DOHH2 (cell line): Measurements from ENCODE around the gene ESYT2.

ENCODE experiments used
- H3F3A ChIP-seq: fragments of 200-600 bp; sonication (generic), shearing (Covaris generic); 2 replicates; pipeline ENCODE4 v1.6.0; 2016; ENCODE audit warnings: antibody characterized with exemption, mild to moderate bottlenecking; ENCODE audit not compliant: control insufficient read depth, insufficient read depth
- H3K27ac ChIP-seq: fragments of 200-600 bp; sonication (generic); 2 replicates; pipeline ENCODE4 v1.5.1; 2014; ENCODE audit warnings: low read depth, mild to moderate bottlenecking, low read length, moderate library complexity
- H3K27me3 ChIP-seq: fragments of 200-600 bp; sonication (generic); 2 replicates; pipeline ENCODE4 v1.6.1; 2014; ENCODE audit warnings: mild to moderate bottlenecking, low read length, mixed read lengths; ENCODE audit not compliant: control insufficient read depth
- H3K36me3 ChIP-seq: fragments of 200-600 bp; sonication (generic); 2 replicates; pipeline ENCODE4 v1.6.1; 2014; ENCODE audit warnings: mild to moderate bottlenecking, low read length, moderate library complexity, mixed read lengths; ENCODE audit not compliant: control insufficient read depth
- H3K4me1 ChIP-seq: fragments of 200-600 bp; sonication (generic); 2 replicates; pipeline ENCODE4 v1.6.1; 2014; ENCODE audit warnings: mild to moderate bottlenecking, low read length, mixed read lengths; ENCODE audit not compliant: control insufficient read depth
- H3K4me2 ChIP-seq: fragments of 200-600 bp; sonication (generic); 2 replicates; pipeline ENCODE4 v1.6.0; 2014; ENCODE audit warnings: mild to moderate bottlenecking, low read length, moderate library complexity
- H3K4me3 ChIP-seq: fragments of 200-600 bp; sonication (generic); 2 replicates; pipeline ENCODE4 v1.5.1; 2014; ENCODE audit warnings: mild to moderate bottlenecking, low read length, mixed read lengths
- H3K79me2 ChIP-seq: fragments of 200-600 bp; sonication (generic); 2 replicates; pipeline ENCODE4 v1.6.1; 2014; ENCODE audit warnings: mild to moderate bottlenecking, low read length, mixed read lengths; ENCODE audit not compliant: control insufficient read depth
- H3K9me2 ChIP-seq: fragments of 200-600 bp; sonication (generic); replicated peaks from 2 replicates; pipeline ENCODE4 v1.6.1; 2014; ENCODE audit warnings: mild to moderate bottlenecking, low read length, mixed read lengths; ENCODE audit not compliant: control insufficient read depth
- H3K9me3 ChIP-seq: fragments of 200-600 bp; sonication (generic); 2 replicates; pipeline ENCODE4 v1.6.1; 2014; ENCODE audit warnings: antibody characterized with exemption, low read length, mixed read lengths; ENCODE audit not compliant: control insufficient read depth, insufficient read depth
- H4K20me1 ChIP-seq: fragments of 200-600 bp; sonication (generic); 2 replicates; pipeline ENCODE4 v1.6.0; 2014; ENCODE audit warnings: low read depth, mild to moderate bottlenecking, antibody characterized with exemption, low read length, moderate library complexity; ENCODE audit not compliant: control insufficient read depth, insufficient read depth
- EZH2phosphoT487 ChIP-seq: fragments of 200-600 bp; sonication (generic); IDR thresholded peaks from 2 replicates; pipeline ENCODE4 v1.6.1; 2017; ENCODE audit warnings: borderline replicate concordance, mild to moderate bottlenecking, antibody characterized with exemption, low read length, moderate library complexity, mixed read lengths
- TF ChIP-seq, protein P1 (sequence below): fragments of 200-600 bp; sonication (generic); IDR thresholded peaks from one replicate; pipeline ENCODE4 v1.5.1; 2014; ENCODE audit warnings: antibody characterized with exemption, mild to moderate bottlenecking, low read depth, low read length; ENCODE audit not compliant: poor library complexity, severe bottlenecking

Gene ESYT2

DNA sequence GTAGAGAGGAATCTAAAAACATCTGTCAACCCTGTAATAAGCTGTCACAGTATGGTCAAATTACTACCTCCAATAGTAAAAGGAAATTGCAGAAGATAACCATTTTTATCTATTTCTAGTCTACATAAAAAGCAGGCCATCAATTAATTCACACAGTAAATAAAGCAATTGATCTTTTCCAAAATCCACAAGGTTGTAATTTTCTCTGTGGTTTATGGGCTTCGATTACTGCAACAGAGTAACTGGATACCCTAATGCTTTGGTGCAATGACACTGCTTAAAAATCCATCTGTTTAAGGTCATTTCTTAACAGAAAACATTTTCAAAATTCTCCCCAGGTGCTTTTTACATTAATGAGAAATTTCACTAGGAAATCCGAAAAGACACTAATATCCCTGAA, 23.9 kb downstream of the ESYT2 start:
- Histone ChIP-seq H3K27ac (no peak overlapping the region), H3K36me3 (peaks cover 18% of the 10 kb centered on the region), H4K20me1 (no peaks in the 10 kb centered on the region), H3K27me3 (no peaks in the 10 kb centered on the region), H3K4me1 (peaks cover 9% of the 10 kb centered on the region), H3K79me2 (peaks cover 74% of the 10 kb centered on the region), H3K9me2 (no peaks in the 10 kb centered on the region), H3F3A (no peaks in the 10 kb centered on the region), H3K4me3 (no peak overlapping the region), H3K9me3 (no peaks in the 10 kb centered on the region), H3K4me2 (no peak overlapping the region)
- TF ChIP-seq, protein P1, sequence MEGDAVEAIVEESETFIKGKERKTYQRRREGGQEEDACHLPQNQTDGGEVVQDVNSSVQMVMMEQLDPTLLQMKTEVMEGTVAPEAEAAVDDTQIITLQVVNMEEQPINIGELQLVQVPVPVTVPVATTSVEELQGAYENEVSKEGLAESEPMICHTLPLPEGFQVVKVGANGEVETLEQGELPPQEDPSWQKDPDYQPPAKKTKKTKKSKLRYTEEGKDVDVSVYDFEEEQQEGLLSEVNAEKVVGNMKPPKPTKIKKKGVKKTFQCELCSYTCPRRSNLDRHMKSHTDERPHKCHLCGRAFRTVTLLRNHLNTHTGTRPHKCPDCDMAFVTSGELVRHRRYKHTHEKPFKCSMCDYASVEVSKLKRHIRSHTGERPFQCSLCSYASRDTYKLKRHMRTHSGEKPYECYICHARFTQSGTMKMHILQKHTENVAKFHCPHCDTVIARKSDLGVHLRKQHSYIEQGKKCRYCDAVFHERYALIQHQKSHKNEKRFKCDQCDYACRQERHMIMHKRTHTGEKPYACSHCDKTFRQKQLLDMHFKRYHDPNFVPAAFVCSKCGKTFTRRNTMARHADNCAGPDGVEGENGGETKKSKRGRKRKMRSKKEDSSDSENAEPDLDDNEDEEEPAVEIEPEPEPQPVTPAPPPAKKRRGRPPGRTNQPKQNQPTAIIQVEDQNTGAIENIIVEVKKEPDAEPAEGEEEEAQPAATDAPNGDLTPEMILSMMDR = no peak
- TF ChIP-seq EZH2phosphoT487 = no peak

DNA sequence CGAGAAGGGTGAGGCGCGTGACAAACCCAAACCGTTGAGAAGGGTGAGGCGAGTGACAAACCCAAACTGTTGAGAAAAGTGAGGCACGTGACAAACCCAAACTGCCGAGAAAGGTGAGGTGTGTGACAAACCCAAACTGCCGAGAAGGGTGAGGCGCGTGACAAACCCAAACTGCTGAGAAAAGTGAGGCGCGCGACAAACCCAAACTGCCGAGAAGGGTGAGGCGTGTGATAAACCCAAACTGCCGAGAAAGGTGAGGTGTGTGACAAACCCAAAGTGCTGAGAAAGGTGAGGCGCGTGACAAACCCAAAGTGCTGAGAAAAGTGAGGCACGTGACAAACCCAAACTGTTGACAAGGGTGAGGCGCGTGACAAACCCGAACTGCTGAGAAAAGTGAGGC, 25.0 kb downstream of the ESYT2 start:
- Histone ChIP-seq H3K9me3 (no peaks in the 10 kb centered on the region), H3F3A (no peaks in the 10 kb centered on the region), H3K4me3 (no peak overlapping the region), H3K36me3 (peaks cover 15% of the 10 kb centered on the region), H3K79me2 (peaks cover 68% of the 10 kb centered on the region), H3K4me1 (no peaks in the 10 kb centered on the region; the same call in 1 of the 2 replicates), H3K27me3 (no peaks in the 10 kb centered on the region), H3K4me2 (no peak overlapping the region), H3K27ac (no peak overlapping the region), H3K9me2 (no peaks in the 10 kb centered on the region), H4K20me1 (no peaks in the 10 kb centered on the region)
- TF ChIP-seq EZH2phosphoT487 = no peak
- TF ChIP-seq, protein P1 = no peak

DNA sequence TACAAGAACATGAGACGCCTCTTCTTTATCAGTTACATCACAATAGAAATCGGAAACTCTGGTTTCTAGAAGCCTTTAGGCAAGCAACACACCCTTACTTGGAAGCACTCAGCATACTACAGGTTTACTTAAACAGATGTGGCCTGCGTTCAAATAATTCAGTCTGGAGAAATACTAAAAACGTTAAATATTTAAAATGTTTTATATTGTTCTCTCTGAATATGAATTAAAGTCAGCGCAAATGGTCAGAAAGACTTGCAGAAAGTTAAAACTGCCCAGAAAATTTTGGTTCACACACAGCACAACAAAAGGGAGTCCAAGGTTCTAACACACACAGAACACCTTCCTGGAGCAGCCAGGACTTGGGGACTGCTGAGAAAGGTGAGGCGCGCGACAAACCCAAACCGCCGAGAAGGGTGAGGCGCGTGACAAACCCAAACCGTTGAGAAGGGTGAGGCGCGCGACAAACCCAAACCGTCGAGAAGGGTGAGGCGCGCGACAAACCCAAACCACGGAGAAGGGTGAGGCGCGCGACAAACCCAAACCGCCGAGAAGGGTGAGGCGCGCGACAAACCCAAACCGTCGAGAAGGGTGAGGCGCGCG, 25.8 kb downstream of the ESYT2 start:
- Histone ChIP-seq H3K4me3 (no peak overlapping the region), H3K27ac (no peak overlapping the region), H3K36me3 (peaks cover 15% of the 10 kb centered on the region), H3K79me2 (peaks cover 69% of the 10 kb centered on the region), H4K20me1 (peaks cover 4% of the 10 kb centered on the region; the same call in 1 of the 2 replicates), H3K4me2 (no peak overlapping the region), H3K4me1 (no peaks in the 10 kb centered on the region), H3K9me3 (no peaks in the 10 kb centered on the region), H3K9me2 (no peaks in the 10 kb centered on the region), H3F3A (no peaks in the 10 kb centered on the region), H3K27me3 (no peaks in the 10 kb centered on the region)
- TF ChIP-seq, protein P1 = no peak
- no peak for TF ChIP-seq EZH2phosphoT487
